Measurements from ENCODE around the gene ATF6.

GRCh38 chr1:161844696-161845095, 78.6 kb downstream of the ATF6 start:
- TF ChIP-seq CTCF (IDR thresholded peaks at IDR 0.05), result no peak
- no peak for TF ChIP-seq EZH2 (IDR thresholded peaks at IDR 0.05; ENCODE audit: borderline replicate concordance, insufficient read depth, low read depth, low read length, poor library complexity, severe bottlenecking)
